UCSD-AML1 (cell line): ENCODE data around the gene PRLR.
"Not testable (repeated sequence)": the region's sequence is repeated elsewhere in the genome, so short reads cannot be mapped to it uniquely, and the experiment has no call there.

Experiments used
- DNase-seq: peaks from one replicate; lab custom pipeline; 2025; ENCODE audit not compliant: unreplicated experiment; lab: John Stamatoyannopoulos, UW

The PRLR gene

GRCh38 chr5:35133186-35133585, 97.1 kb downstream of the PRLR start:
- DNase-seq: no peak

- no peak for DNase-seq
These were observed 98.6 kb downstream of the PRLR start for GRCh38 chr5:35131723-35132122.

DNA sequence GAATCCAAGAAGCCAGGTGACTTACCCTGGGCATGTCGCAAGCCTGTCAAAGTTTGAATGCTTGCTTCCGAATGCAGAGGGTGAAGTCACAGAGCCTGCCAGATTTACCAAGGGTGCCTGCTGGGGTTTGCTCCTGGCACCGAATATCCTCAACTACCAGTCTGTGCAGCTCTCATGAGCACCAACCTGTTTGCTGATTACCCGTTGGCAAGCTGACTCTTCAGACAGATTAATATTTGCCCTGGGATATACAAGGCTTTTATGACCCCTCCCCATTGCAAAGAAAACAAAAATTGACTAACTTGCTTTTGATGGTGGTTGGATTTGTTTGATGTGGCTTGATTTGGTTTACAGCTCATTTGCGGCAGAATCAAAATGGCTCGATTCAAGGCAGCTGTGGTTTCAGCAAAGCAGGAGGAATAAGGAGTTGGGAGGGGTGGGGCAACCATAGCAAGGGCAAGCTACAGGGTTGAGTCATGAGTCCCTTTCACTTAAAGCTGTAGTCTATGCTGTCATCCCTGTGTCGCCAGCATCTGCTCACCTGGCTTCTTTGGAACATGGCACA, 100.3 kb downstream of the PRLR start:
- no peak for DNase-seq

GRCh38 chr5:35129276-35129675, 101.0 kb downstream of the PRLR start:
- no peak for DNase-seq

DNA sequence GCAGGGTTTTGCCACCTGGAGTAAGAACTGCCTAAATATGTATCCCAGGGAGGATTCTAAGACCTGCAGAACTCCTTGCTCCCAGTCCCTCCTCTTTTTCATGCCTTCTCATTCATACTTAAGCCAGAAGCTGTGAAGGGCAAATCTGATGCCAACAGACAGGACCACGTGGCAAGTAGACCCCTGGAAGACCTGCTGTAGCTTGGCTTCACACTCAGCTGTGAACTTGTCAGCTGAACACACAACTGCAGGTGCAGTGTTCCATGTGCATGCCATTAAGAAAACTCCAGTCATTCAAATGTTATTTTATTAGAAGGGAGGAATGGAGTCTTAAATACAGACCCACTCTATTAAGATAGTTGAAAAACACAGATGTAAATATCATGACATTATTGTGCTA, 103.3 kb downstream of the PRLR start:
- no peak for DNase-seq

- DNase-seq: no peak
These were observed 104.5 kb downstream of the PRLR start for GRCh38 chr5:35125746-35126145.

GRCh38 chr5:35124932-35125331, 105.4 kb downstream of the PRLR start:
- DNase-seq: no peak

DNA sequence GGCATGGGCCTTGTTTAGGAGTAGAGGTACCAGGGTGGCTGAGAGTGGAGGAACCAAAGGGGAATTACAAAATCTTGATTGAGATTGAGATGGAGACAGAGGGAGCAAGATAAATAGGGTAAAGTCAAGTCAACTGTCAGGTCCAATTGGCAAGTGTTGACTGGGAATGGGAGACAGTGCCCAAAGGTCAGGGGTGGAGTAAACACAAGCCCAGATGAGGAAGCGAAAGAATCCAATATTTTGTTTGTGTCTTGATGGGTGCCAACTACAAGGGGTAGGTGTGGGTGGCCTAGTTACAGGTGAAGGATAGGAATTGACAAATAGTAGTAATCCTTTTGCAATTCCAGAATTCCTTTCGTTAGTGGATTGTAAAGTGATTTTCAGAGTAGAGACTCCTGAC, 107.5 kb downstream of the PRLR start:
- DNase-seq: no peak

DNA sequence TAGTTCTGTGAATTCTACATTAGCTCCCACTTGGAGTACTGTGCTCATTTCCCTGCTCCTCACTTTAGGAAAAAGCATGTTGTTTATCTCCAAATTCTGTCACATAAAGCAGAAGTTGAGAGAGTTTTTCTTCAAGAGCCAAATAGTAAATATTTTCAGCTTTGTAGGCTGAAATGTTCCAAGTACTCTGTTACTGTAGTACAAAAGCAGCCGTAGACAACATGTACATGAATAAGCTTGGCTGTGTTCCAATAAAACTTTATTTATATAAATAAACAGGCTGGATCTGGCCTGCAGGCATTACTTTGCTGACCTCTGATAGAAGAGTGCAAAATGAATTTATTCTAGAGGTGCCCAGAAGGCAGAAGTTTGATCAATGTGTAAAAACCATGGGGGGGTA, 109.6 kb downstream of the PRLR start:
- DNase-seq: no peak

DNA sequence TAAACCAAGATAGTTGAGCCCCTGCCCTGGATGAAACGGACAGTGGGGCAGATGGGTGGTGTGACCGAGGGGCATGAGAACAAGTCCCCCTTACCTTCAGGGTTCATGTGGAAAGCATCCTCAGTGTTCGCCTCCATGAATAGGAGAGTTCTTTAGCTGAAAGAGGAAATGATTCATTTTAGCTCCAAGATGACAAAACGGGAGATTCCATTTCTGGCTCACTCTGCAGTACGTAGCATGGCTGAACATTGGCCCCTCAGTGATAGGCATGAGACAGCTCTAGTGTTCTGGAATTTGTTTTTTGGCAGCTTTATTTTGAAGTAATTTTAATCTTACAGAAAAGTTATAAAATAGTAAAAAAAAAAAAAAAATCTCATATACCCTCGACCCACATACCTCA, 112.3 kb downstream of the PRLR start:
- DNase-seq: no peak

GRCh38 chr5:35115920-35116319, 114.4 kb downstream of the PRLR start:
- DNase-seq: no peak

DNA sequence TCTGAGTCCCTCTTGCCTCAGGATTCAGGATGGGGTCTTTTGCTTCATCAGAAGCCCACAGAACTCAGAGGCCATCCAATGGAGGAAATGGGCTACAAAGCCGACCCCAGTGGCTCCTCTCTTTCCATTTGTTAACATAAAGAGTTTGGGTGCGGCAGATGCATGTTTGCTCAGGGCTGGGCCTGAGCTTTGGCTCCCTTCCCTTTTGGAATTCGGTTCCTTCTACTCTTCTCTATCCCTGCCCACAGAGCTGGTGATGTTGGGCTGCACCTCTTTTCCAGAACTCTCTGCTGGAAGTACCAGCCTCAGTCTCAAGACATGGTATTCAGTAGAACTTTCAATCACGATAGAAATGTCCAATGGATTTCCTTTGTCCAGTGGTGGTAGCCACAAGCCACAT, 115.6 kb downstream of the PRLR start:
- DNase-seq: no peak

DNA sequence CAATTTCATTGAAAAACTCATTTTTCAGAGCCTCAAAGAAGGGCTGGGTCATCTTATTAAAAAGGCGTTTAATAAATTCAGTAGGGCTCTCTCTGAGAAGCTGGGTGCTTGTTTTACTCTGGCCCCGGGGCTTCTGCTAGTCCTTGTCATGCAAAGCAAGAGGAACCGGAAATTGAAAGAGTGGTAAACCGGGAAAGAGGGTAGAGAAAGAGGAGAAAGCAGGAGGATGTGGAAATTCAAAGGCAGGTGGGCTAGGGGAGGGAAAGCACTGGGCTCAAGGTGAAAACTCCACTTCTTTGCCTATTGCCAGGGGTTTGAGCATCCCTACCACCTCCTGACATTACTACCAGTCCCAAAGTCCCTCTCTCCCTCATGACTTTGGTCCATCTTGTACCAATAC, 118.0 kb downstream of the PRLR start:
- no peak for DNase-seq

- not testable (repeated sequence) for DNase-seq
These were observed 125.7 kb downstream of the PRLR start for GRCh38 chr5:35104550-35104949.

- DNase-seq: no peak
These were observed 126.5 kb downstream of the PRLR start for GRCh38 chr5:35103637-35104299.

DNA sequence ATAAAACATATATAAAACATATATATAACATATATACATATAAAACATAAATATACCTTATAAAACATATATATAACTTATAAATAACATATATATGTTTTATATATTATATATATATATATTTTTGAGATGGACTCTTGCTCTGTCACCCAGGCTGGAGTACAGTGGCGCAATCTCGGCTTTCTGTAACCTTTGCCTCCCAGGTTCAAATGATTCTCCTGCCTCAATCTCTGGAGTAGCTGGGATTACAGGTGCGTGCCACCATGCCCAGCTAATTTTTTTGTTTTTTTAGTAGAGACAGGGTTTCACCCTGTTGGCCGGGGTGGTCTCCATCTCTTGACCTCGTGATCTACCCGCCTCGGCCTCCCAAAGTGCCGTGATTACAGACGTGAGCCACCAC, 128.6 kb downstream of the PRLR start:
- DNase-seq: not testable (repeated sequence)

- no peak for DNase-seq
These were observed 129.3 kb downstream of the PRLR start for GRCh38 chr5:35101016-35101415.

- no peak for DNase-seq
These were observed 132.1 kb downstream of the PRLR start for GRCh38 chr5:35098214-35098613.

GRCh38 chr5:35096932-35097331, 133.4 kb downstream of the PRLR start:
- DNase-seq: no peak

DNA sequence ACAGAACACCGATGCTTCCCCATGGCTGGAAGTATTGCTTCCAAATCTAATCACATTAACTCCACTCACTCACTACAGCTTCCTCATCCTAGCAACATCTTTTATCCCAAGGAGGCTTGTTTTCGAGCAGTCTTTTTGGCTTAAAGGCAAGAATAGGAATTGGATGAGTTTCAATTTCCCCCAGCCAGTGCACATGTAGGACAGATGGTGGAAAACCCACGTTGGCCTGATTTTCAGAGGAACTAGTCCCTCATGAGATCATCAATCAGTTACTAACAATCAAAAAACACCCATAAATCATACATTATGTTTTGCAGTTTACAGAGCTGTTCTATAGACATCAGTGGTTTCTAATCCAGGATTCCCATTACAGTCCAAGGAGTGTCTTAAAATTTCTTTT, 134.1 kb downstream of the PRLR start:
- no peak for DNase-seq

- no peak for DNase-seq
These were observed 134.9 kb downstream of the PRLR start for GRCh38 chr5:35095366-35095765.

DNA sequence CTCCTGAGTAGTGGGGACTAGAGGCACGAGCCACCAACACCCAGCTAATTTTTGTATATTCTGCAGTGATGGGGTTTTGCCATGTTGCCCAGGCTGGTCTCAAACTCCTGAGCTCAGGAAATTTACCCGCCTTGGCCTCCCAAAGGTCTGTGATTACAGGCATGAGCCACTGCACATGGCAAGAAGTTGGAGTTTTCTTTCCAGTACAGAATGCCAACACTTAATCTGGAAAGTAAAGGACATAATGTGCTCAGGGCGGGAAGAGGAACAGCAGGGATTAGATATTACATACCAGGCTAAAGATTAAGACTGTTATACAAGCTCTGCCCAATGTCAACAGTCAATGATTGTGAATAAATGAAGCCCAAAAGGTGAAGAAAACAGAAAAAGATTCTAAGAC, 135.3 kb downstream of the PRLR start:
- DNase-seq: no peak

DNA sequence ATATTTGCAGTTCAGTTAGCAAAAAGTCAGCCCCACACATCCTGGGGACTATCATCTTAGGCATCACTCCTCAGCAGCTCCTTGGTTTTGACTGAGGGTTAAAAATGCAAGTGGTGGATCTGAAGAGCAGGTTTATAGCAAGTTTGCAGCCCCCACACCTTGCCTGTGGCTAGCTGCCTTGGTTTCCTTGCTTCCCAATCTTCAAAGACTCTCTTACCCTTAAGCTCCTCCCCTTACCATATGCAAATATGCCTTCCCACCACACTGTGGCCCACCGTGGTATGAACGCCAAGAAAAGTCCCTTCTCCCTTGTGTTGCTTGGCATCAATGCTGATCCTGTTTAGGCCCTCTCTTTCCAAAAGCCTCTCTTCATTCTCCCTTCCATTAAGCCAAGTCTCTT, 137.6 kb downstream of the PRLR start:
- DNase-seq: no peak
